Subcutaneous adipose tissue (tissue), 4 donors: ENCODE measurements around the gene KCNN1. TPM values are rescaled to one million over a fixed set of nuclear protein-coding genes. Genes with fewer than 3 reads are reported as not detected.

Source experiments
- total RNA-seq, 4 donors: library from RNA; depleted of rRNA; stranded (reverse); fragments of >200 nt; gene quantifications; one replicate each; pipeline ENCODE4 v1.1.0, GENCODE V29; 2016
- TF ChIP-seq, protein P1 (sequence below): fragments of 450-650 bp; IDR thresholded peaks from one replicate; pipeline ENCODE4 v1.5.1; 2016; ENCODE audit warnings: low read depth, mild to moderate bottlenecking, control low read depth, antibody characterized with exemption, moderate library complexity

The KCNN1 gene
- total RNA-seq, 4 donors from 2014 or later = not detected

DNA sequence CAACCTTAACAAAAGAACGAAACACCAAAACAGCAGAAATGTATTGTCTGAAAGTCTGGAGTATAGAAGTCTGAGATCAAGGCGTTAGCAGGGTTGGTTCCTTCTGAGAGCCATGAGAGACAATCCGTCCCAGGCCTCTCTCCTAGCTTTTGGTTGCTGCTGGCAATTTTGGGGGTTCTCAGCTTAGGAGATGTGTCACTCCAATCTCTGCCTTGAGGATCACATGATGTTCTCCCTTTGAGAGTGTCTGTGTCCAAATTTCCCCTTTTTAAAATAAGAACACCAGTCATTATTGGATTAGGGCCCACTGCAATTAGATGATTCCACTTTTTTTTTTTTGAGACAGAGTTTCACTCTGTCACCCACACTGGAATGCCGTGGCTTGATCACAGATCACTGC, 10.1 kb downstream of the KCNN1 start:
- TF ChIP-seq, protein P1, sequence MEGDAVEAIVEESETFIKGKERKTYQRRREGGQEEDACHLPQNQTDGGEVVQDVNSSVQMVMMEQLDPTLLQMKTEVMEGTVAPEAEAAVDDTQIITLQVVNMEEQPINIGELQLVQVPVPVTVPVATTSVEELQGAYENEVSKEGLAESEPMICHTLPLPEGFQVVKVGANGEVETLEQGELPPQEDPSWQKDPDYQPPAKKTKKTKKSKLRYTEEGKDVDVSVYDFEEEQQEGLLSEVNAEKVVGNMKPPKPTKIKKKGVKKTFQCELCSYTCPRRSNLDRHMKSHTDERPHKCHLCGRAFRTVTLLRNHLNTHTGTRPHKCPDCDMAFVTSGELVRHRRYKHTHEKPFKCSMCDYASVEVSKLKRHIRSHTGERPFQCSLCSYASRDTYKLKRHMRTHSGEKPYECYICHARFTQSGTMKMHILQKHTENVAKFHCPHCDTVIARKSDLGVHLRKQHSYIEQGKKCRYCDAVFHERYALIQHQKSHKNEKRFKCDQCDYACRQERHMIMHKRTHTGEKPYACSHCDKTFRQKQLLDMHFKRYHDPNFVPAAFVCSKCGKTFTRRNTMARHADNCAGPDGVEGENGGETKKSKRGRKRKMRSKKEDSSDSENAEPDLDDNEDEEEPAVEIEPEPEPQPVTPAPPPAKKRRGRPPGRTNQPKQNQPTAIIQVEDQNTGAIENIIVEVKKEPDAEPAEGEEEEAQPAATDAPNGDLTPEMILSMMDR = no peak

DNA sequence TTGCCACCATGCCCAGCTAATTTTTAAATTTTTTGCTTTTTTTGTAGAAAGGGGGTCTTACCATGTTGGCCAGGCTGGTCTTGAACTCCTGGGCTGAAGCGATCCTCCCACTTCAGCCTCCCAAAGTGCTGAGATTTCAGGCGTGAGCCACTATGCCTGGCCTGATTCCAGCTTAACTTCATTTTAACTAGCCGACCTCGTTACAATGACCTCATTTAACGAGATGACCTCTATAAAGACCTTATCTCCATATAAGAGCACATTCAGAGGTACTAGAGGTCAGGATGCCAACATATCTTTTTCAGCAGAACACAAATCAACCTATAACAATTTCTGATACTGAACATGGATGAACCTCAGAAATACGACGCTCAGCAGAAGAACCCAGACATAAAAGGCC, 10.6 kb downstream of the KCNN1 start:
- TF ChIP-seq, protein P1 = no peak

DNA sequence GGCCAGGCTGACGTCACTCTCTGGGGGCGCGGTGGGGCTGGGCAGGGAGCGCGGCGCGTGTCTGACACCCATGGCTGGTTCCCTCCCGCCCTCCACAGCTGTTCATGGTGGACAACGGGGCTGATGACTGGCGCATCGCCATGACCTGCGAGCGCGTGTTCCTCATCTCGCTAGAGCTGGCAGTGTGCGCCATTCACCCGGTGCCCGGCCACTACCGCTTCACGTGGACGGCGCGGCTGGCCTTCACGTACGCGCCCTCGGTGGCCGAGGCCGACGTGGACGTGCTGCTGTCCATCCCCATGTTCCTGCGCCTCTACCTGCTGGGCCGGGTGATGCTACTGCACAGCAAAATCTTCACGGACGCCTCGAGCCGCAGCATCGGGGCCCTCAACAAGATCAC, 14.7 kb downstream of the KCNN1 start:
- TF ChIP-seq, protein P1 = no peak

DNA sequence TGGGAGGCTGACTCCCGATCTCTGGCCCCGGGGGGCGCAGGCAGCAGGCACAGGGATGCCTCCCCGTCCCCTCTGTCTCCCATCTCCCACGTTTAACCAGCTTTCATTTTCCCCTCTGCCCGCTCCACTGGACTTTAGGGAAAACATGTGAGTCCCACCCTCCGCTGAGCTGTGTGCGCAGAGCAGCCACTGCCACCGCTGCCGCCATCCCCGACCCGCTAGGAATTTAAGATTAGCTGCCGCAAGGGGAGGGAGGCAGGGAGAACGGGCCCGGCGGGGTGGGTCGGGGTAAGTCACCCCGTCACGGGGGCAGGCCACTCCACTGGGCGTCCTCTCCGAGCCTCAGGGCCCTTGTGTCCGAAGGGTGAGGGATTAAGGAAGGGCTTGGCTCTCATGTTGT, 15.5 kb downstream of the KCNN1 start:
- TF ChIP-seq, protein P1 = no peak

DNA sequence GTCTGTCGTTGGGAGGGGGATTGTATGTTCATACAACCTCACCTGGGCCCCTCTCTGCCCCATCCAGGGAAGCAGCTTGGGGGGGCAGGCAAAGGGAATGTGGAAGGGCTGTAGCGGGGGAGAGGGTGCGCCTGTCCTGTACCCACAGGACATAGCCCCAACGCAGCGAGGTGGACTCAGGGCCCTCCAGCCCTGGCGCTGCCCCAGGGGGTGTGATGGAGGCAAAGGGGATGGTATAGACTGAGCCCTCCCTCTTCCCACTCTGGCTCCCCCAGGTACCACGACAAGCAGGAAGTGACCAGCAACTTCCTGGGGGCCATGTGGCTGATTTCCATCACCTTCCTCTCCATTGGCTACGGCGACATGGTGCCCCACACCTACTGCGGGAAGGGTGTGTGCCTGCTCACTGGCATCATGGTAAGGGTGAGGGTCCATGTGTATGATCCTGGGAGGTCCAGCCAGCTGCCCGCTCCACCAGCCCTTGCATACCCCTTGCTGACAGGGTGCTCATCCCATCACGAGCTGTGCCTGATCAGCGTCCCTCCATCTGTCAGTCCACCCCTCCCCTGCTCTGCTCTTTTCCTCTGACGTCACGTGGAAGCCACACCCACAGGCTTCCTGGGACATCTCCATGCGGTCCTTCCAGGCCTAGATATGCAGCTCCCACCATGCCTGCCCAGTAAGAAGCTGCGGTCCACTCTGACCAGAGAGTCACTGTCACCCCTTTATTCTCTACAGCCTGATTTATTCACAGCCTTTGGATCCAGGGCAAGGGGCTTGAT, 18.3 kb downstream of the KCNN1 start:
- TF ChIP-seq, protein P1 = no peak

DNA sequence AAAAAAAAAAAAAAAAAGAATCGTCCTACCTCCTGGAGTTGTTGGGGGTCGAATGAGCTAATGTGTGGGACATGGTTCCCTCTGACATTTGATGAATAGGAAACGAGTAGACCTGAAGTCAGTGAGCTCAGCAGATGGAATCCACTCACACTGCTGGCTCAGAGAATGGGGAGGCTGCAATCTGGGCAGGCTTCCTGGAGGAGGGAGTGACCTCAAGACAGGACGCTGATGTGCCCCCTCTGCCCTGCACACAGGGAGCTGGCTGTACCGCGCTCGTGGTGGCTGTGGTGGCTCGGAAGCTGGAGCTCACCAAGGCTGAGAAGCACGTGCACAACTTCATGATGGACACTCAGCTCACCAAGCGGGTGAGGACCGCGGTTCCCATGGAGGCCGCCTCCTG, 21.3 kb downstream of the KCNN1 start:
- TF ChIP-seq, protein P1 = no peak

DNA sequence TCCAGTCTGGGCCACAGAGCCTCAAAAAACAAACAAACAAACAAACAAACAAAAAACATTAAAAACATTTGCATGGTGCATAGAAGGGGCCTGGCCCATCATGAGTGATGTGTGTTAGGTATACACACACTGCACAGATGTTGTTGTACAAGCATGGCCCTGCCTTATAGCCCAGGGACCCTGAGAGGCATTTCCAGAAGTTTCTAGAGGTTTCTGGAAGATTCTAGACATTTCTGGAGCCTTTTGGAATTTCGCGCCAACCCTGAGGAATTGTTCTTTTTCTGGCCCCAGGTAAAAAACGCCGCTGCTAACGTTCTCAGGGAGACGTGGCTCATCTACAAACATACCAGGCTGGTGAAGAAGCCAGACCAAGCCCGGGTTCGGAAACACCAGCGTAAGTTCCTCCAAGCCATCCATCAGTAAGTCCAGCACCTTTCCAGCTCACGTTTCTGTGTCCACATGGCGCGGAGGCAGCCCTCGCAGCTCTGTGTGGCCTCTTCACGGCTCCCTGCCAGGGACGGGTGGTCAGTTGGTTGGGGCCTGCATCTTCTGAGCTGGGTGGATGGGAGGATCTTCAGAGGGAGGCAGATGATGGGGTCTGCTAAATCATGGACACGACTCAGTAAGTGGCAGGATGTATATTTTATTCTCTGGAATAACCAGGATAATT, 22.7 kb downstream of the KCNN1 start:
- TF ChIP-seq, protein P1 = no peak
